Lower leg skin (tissue), 4 donors: ENCODE measurements around the gene IRGQ. TPM values are rescaled to one million over a fixed set of nuclear protein-coding genes. Genes with fewer than 3 reads are reported as not detected.

Source experiments
- DNase-seq, 2 donors: peaks; one replicate each; pipeline ENCODE4 v3.0.0-alpha.2; 2019; ENCODE audit warnings: low spot score in 2 of 2
- H3K4me3 ChIP-seq: fragments of 200-600 bp; sonication (generic); 2 replicates; pipeline ENCODE4 v1.5.1; 2017; ENCODE audit warnings: mild to moderate bottlenecking, low read depth; ENCODE audit not compliant: poor library complexity, severe bottlenecking
- CTCF ChIP-seq, 3 donors: fragments of 450-650 bp; IDR thresholded peaks; one replicate each; pipeline ENCODE4 v1.5.1; 2016; ENCODE audit warnings: antibody characterized with exemption in 3 of 3, mild to moderate bottlenecking in 3 of 3, moderate library complexity in 2 of 3
- POLR2A ChIP-seq, 2 donors: fragments of 450-650 bp; IDR thresholded peaks; one replicate each; pipeline ENCODE4 v1.6.1; 2016 to 2017; ENCODE audit warnings: antibody characterized with exemption in 2 of 2, mild to moderate bottlenecking in 1 of 2, moderate library complexity in 1 of 2
- WGBS, 2 donors: methylation state at CpG; one replicate each; pipeline ENCODE4 v1.1.5; 2018; 5-methylcytosine and 5-hydroxymethylcytosine counted together
- intact Hi-C: fragments of 100-400 bp; cut with DNase I; formaldehyde crosslinking; loops from one replicate; pipeline ENCODE4 v1.15.0; 2023; ENCODE audit warnings: low total_unique reads
- total RNA-seq, 4 donors: library from RNA; depleted of rRNA; stranded (reverse); fragments of >200 nt; gene quantifications; one replicate each; pipeline ENCODE4 v1.1.0, GENCODE V29; 2016

Gene IRGQ
- total RNA-seq, 4 donors from 2014 or later = 17.4 to 38.9 (median 21.7) TPM

DNA sequence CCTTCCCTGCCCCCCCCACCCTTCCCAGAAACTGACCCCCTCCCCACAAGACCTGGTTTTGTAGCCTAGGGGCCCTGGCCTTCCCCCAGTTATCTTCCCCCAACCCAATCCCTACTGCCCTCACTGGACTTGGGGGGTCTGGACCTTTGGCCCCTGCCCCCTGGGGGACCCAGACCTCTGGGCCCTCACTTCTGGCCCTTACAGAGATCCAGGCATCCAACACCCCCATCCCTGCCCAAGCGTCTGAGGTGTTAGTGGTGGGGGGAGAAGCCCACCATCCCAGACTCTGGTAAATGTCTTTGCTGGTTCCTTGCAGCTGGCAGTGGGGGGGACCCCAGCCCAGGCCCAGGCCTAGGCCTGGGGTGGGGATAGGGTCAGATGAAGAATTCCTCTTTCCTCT is 27.0 kb upstream of the IRGQ start:
- no peak for DNase-seq
- 91 to 100% methylated on average over 1 of the region's 1 CpG for WGBS, 2 donors
- no peak overlapping the region for H3K4me3 ChIP-seq
- intact Hi-C loops = no loop called here
- no peak for TF ChIP-seq POLR2A (IDR thresholded peaks at IDR 0.05)

DNA sequence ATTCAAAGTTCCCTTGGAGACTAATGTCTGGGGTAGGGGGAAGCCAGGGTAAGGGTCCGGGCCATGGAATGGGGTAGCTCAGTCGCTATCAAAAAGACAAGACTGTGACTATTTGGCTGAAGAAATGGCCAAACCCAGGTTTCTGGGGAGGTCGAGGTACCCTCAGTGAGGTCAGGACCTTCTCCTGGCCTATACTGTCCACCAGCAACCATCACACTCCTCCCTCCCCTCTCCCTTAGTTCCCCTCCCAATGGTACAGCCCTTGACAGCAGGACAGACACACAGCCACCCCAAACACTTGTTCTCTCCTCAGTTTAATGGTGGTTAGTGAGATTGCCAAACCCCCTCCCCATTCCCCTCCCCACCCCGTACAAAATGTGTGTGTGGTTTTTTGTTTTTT is 26.1 kb upstream of the IRGQ start:
- no peak for DNase-seq
- TF ChIP-seq POLR2A (IDR thresholded peaks at IDR 0.05) = no peak
- no peak for TF ChIP-seq CTCF (IDR thresholded peaks at IDR 0.05)
- whole genome bisulfite sequencing, 2 donors = 82% methylated on average over 4 of the region's 4 CpGs
- H3K4me3 ChIP-seq = no peak overlapping the region
- intact Hi-C loops = no loop called here

DNA sequence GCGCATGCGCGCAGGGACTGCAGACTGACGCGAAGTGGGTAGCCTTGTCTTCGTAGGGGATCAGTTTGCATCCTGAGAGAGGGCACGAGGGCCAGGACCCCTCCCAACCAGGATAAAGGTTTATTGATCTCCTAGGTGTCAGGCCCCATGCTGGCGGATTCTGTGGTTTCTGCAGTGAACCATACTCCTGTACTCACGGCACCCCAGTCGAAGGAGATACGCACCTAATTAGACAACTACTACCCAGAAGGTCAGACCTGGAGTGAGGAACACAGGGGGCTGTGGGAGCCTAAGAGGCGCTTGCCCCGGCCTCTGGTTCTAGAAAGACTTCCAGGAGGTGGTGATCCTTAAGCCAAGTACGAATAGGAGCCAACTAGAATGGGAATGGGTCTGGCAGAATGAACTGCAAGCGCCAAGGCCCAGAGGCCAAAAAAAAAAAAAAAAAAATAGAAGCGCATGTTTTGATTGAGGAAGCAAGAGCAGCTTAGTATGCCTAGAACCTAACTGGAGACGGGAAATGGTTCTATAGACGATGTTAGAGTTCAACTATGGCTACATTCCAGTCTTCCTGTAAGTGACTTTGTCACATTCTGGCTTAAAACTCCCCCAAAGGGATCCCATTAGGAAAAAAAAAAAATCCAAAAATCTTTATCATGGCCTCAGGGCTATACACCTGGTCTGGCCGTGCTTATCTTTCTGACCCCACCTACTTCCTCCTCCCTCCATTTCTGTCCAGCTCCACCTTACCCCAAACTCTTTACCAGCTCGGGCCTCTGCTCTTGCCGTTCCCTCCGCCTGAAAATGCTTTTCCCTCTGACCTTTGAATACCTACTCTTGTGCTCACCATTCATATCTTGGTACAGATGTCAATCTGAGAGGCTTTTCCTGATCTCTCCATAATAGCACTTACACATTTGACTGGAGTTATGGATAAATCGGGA is 24.4 kb upstream of the IRGQ start:
- no peak for DNase-seq
- H3K4me3 ChIP-seq = peak overlapping the region; percentile 66
- TF ChIP-seq POLR2A (IDR thresholded peaks at IDR 0.05) (no peak), CTCF (IDR thresholded peaks at IDR 0.05) (no peak)
- WGBS, 2 donors = 28 to 32% methylated on average over 22 to 23 of the region's 23 CpGs
- intact Hi-C loops = no loop called here

DNA sequence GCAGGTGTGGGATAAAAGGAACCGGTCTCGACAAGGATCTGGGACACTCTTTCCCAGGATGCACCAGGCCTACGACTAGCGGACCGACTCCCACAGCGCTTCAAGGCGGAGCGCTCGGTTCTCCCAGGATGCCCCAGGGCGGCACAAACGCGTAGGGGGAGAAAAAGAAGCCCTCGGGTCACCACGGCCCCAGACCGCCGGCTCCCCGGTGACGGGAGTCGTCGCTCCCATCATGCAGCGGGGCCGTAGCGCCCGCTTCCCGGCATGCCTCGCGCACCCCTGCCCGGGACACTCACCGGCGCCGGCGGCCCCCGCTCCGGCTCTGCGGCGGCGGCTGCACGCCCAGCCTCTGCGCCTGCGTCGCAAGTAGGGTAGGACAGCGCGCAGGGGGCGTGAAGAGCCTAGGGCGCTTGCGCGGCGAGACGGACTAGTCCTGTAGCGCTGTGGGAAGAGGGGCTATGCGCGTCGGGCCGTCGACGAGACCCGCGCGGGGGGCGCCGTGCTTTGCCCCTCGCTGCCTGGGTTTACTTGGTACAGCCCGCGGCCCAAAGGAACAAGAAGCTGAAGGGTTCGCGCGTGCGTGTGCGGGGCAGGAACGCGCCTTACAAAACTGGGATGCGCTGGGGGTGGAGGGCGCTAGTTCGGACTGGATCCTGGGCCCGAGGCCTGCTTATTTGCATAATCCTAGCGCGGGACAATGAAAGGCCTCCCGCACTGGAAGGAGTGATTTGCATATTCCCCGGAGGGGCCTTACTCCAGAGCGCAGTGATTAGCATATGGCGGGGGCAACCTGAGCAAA is 23.5 kb upstream of the IRGQ start, which contains the start of gene ZNF428:
Gene ZNF428, minus strand, starts transcription at position 368 of the 799 bp plus-strand sequence. CDS start 5,325 bp downstream, outside the sequence.
- TF ChIP-seq POLR2A (IDR thresholded peaks at IDR 0.05) (no peak), CTCF (IDR thresholded peaks at IDR 0.05) (no peak)
- 0 to 1% methylated on average over 19 to 59 of the region's 81 CpGs for WGBS, 2 donors
- peak; percentile 66 to 94 for DNase-seq
- H3K4me3 ChIP-seq = peak within 1 kb of the TSS; percentile 66
- intact Hi-C loops = no loop called here

GRCh38 chr19:43618921-43619261 is 23.0 kb upstream of the IRGQ start:
- peak overlapping the region; percentile 66 for H3K4me3 ChIP-seq
- DNase-seq = no peak
- intact Hi-C loops = no loop called here
- WGBS, 2 donors = 0% methylated on average over 14 of the region's 14 CpGs
- TF ChIP-seq POLR2A (IDR thresholded peaks at IDR 0.05) = no peak
- TF ChIP-seq CTCF (IDR thresholded peaks at IDR 0.05) = no peak

DNA sequence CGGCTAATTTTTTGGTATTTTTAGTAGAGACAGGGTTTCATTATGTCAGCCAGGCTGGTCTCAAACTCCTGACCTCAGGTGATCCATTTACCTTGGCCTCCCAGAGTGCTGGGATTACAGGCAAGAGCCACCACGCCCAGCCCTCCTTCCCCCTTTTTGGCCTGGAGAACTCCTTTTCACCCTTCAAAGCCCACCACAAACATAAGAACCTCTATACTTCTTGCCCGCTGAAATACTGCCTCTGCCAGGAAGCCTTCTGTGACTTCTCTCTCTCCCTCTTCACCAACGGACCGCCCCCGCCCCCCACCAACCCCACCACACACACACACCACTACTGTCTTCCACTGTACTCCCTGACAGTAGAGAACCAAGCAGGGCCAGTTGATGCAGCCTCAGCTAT is 21.0 kb upstream of the IRGQ start:
- DNase-seq = no peak
- TF ChIP-seq POLR2A (IDR thresholded peaks at IDR 0.05) (no peak), CTCF (IDR thresholded peaks at IDR 0.05) (no peak)
- intact Hi-C loops = no loop called here
- WGBS, 2 donors = 89 to 92% methylated on average over 6 of the region's 6 CpGs
- no peak overlapping the region for H3K4me3 ChIP-seq
